Peyer's patch (tissue), 4 donors: Measurements from ENCODE around the gene ADRM1. TPM values are rescaled to one million over a fixed set of nuclear protein-coding genes. Genes with fewer than 3 reads are reported as not detected.

Experiments used
- DNase-seq, 3 donors: peaks; one replicate each; pipeline ENCODE4 v3.0.0-alpha.2; 2017 to 2019
- H3K27ac ChIP-seq, 4 donors: fragments of 200-600 bp; sonication (generic); one replicate each; pipeline ENCODE4 v1.5.1; 2016 to 2019
- H3K27me3 ChIP-seq, 2 donors: fragments of 200-600 bp; sonication (generic); one replicate each; pipeline ENCODE4 v1.5.1; 2019
- H3K36me3 ChIP-seq, 3 donors: fragments of 200-600 bp; sonication (generic); one replicate each; pipeline ENCODE4 v1.5.1; 2016 to 2019
- H3K4me1 ChIP-seq, 4 donors: fragments of 200-600 bp; sonication (generic); one replicate each; pipeline ENCODE4 v1.5.1; 2016 to 2019
- H3K4me3 ChIP-seq, 4 donors: fragments of 200-600 bp; sonication (generic); 1 replicate in 3 of 4; 2 replicates in 1 of 4; pipeline ENCODE4 v1.5.1; 2016 to 2019; ENCODE audit warnings: mild to moderate bottlenecking in 1 of 4
- H3K9me3 ChIP-seq, 4 donors: fragments of 200-600 bp; sonication (generic); one replicate each; pipeline ENCODE4 v1.5.1; 2016 to 2019; ENCODE audit warnings: mild to moderate bottlenecking in 1 of 4
- CTCF ChIP-seq, 6 experiments: fragments of 450-650 bp in 4 of 6; fragments of 200-600 bp in 2 of 6; sonication (generic) in 1 of 6; IDR thresholded peaks; one replicate each; pipeline ENCODE4 v1.5.1; 2017 to 2019; ENCODE audit warnings: antibody characterized with exemption in 6 of 6, mild to moderate bottlenecking in 3 of 6, moderate library complexity in 1 of 6
- POLR2A ChIP-seq, 2 donors: fragments of 450-650 bp; IDR thresholded peaks; one replicate each; pipeline ENCODE4 v1.5.1; 2017; ENCODE audit warnings: antibody characterized with exemption in 2 of 2, mild to moderate bottlenecking in 2 of 2, moderate library complexity in 2 of 2
- total RNA-seq, 4 donors: library from RNA; depleted of rRNA; stranded (reverse); fragments of >200 nt; gene quantifications; one replicate each; pipeline ENCODE4 v1.1.0, GENCODE V29; 2016

ADRM1 gene
- total RNA-seq, 4 donors from 2014 or later: 90.8 to 136 (median 99.7) TPM

GRCh38 chr20:62282877-62283503 lies 19.8 kb upstream of the ADRM1 start:
- TF ChIP-seq POLR2A (IDR thresholded peaks at IDR 0.05) (no peak), CTCF (IDR thresholded peaks at IDR 0.05) (no peak)
- Histone ChIP-seq H3K27me3 (no peaks in the 10 kb centered on the region), H3K36me3 (peaks cover 0 to 90% (median 0%) of the 10 kb centered on the region in 3 donors), H3K27ac (no peak overlapping the region), H3K9me3 (no peaks in the 10 kb centered on the region), H3K4me1 (no peaks in the 10 kb centered on the region), H3K4me3 (no peak overlapping the region)
- no peak for DNase-seq

- no peak for DNase-seq
- Histone ChIP-seq H3K27ac (no peak overlapping the region), H3K4me1 (no peaks in the 10 kb centered on the region), H3K9me3 (no peaks in the 10 kb centered on the region), H3K27me3 (no peaks in the 10 kb centered on the region), H3K36me3 (peaks cover 0 to 88% (median 0%) of the 10 kb centered on the region in 3 donors), H3K4me3 (no peak overlapping the region)
- TF ChIP-seq CTCF (IDR thresholded peaks at IDR 0.05): no peak
- TF ChIP-seq POLR2A (IDR thresholded peaks at IDR 0.05): no peak
These were observed 18.3 kb upstream of the ADRM1 start for GRCh38 chr20:62284448-62284847.

GRCh38 chr20:62285151-62285550 lies 17.6 kb upstream of the ADRM1 start:
- Histone ChIP-seq H3K27ac (no peak overlapping the region), H3K9me3 (no peaks in the 10 kb centered on the region), H3K36me3 (peaks cover 0 to 86% (median 0%) of the 10 kb centered on the region in 3 donors), H3K4me1 (no peaks in the 10 kb centered on the region), H3K27me3 (no peaks in the 10 kb centered on the region), H3K4me3 (no peak overlapping the region)
- DNase-seq: no peak
- TF ChIP-seq CTCF (IDR thresholded peaks at IDR 0.05): no peak
- TF ChIP-seq POLR2A (IDR thresholded peaks at IDR 0.05): no peak

GRCh38 chr20:62285722-62286121 lies 17.1 kb upstream of the ADRM1 start:
- TF ChIP-seq POLR2A (IDR thresholded peaks at IDR 0.05): no peak
- TF ChIP-seq CTCF (IDR thresholded peaks at IDR 0.05): no peak
- no peaks in the 10 kb centered on the region for H3K4me1 ChIP-seq
- peak overlapping the region in 1 of 4 donors; percentile 23 for H3K27ac ChIP-seq
- no peak overlapping the region for H3K4me3 ChIP-seq
- no peaks in the 10 kb centered on the region for H3K27me3 ChIP-seq
- peaks cover 0 to 86% (median 0%) of the 10 kb centered on the region in 3 donors for H3K36me3 ChIP-seq
- DNase-seq: no peak
- H3K9me3 ChIP-seq: no peaks in the 10 kb centered on the region

- no peak for TF ChIP-seq CTCF (IDR thresholded peaks at IDR 0.05)
- no peak for TF ChIP-seq POLR2A (IDR thresholded peaks at IDR 0.05)
- peaks cover 0 to 86% (median 3%) of the 10 kb centered on the region in 3 donors for H3K36me3 ChIP-seq
- H3K9me3 ChIP-seq: no peaks in the 10 kb centered on the region
- peak overlapping the region in 2 of 4 donors; percentile 3 to 23 for H3K27ac ChIP-seq
- no peak overlapping the region for H3K4me3 ChIP-seq
- H3K4me1 ChIP-seq: no peaks in the 10 kb centered on the region
- H3K27me3 ChIP-seq: no peaks in the 10 kb centered on the region
- no peak for DNase-seq
These were observed 16.2 kb upstream of the ADRM1 start for GRCh38 chr20:62286493-62287064.
